Neural progenitor cell (in vitro differentiated cells): ENCODE results near the gene ALDOB. TPM values are rescaled to one million over a fixed set of nuclear protein-coding genes. Genes with fewer than 3 reads are reported as not detected.

ENCODE experiments used
- DNase-seq: peaks from one replicate; pipeline ENCODE4 v3.0.0-alpha.2; 2016; ENCODE audit warnings: low spot score
- H2AFZ ChIP-seq: fragments of 200-600 bp; sonication (generic); replicated peaks from 2 replicates; pipeline ENCODE4 v1.6.1; 2016; ENCODE audit warnings: antibody characterized with exemption
- H3F3A ChIP-seq: fragments of 200-600 bp; sonication (generic); 2 replicates; pipeline ENCODE4 v1.6.1; 2016; ENCODE audit warnings: antibody characterized with exemption, low read depth
- H3K27ac ChIP-seq: fragments of 200-600 bp; sonication (generic); 2 replicates; pipeline ENCODE4 v1.5.1; 2016; ENCODE audit warnings: mild to moderate bottlenecking
- H3K27me3 ChIP-seq: fragments of 200-600 bp; sonication (generic); 2 replicates; pipeline ENCODE4 v1.6.1; 2016; ENCODE audit warnings: mild to moderate bottlenecking, moderate library complexity
- H3K36me3 ChIP-seq: fragments of 200-600 bp; sonication (generic); 2 replicates; pipeline ENCODE4 v1.5.1; 2016
- H3K4me1 ChIP-seq: fragments of 200-600 bp; sonication (generic); 2 replicates; pipeline ENCODE4 v1.6.1; 2016; ENCODE audit warnings: mixed run types
- H3K4me2 ChIP-seq: fragments of 200-600 bp; sonication (generic); 2 replicates; pipeline ENCODE4 v1.6.1; 2016
- H3K4me3 ChIP-seq: fragments of 200-600 bp; sonication (generic); 2 replicates; pipeline ENCODE4 v1.5.1; 2016
- H3K79me2 ChIP-seq: fragments of 200-600 bp; sonication (generic); 2 replicates; pipeline ENCODE4 v1.6.1; 2016; ENCODE audit warnings: low read depth
- H3K9ac ChIP-seq: fragments of 200-600 bp; sonication (generic); 2 replicates; pipeline ENCODE4 v1.6.1; 2016
- H3K9me3 ChIP-seq: fragments of 200-600 bp; sonication (generic); 2 replicates; pipeline ENCODE4 v1.5.1; 2016; ENCODE audit warnings: low read depth
- H4K20me1 ChIP-seq: fragments of 200-600 bp; sonication (generic); 2 replicates; pipeline ENCODE4 v1.6.1; 2016; ENCODE audit warnings: low read depth
- H3K27ac Mint-ChIP-seq: 3 replicates; pipeline ENCODE4 v1.8.0; 2021; ENCODE audit warnings: mixed read lengths
- H3K27me3 Mint-ChIP-seq: 2 replicates; pipeline ENCODE4 v1.8.0; 2022; ENCODE audit warnings: low read depth, mild to moderate bottlenecking, inconsistent platforms, moderate library complexity, mixed read lengths; ENCODE audit not compliant: insufficient read depth
- H3K36me3 Mint-ChIP-seq: 3 replicates; pipeline ENCODE4 v1.8.0; 2021; ENCODE audit warnings: mixed read lengths
- H3K4me1 Mint-ChIP-seq: 3 replicates; pipeline ENCODE4 v1.8.0; 2021; ENCODE audit warnings: mixed read lengths
- H3K4me3 Mint-ChIP-seq: 3 replicates; pipeline ENCODE4 v1.8.0; 2021; ENCODE audit warnings: mild to moderate bottlenecking, moderate library complexity, mixed read lengths
- H3K9me3 Mint-ChIP-seq: 3 replicates; pipeline ENCODE4 v1.8.0; 2020; ENCODE audit warnings: mixed read lengths
- CTCF ChIP-seq: fragments of 200-600 bp; sonication (generic); IDR thresholded peaks from 2 replicates; pipeline ENCODE4 v1.5.1; 2017; ENCODE audit warnings: antibody characterized with exemption, mild to moderate bottlenecking
- EZH2 ChIP-seq: fragments of 200-600 bp; sonication (generic); IDR thresholded peaks from 2 replicates; pipeline ENCODE4 v1.6.1; 2017; ENCODE audit warnings: antibody characterized with exemption, mild to moderate bottlenecking, moderate library complexity
- EZH2phosphoT487 ChIP-seq: fragments of 200-600 bp; sonication (generic); IDR thresholded peaks from 2 replicates; pipeline ENCODE4 v1.6.1; 2017; ENCODE audit warnings: antibody characterized with exemption
- total RNA-seq: library from RNA; depleted of rRNA; stranded (reverse); fragments of >200 nt; gene quantifications from 2 replicates; pipeline ENCODE4 v1.2.3, GENCODE V29; 2015; ENCODE audit warnings: low replicate concordance

Gene ALDOB
- total RNA-seq, 1 donor from 2014 or later = not detected

GRCh38 chr9:101403516-101404285 lies 31.9 kb downstream of the ALDOB start:
- Histone ChIP-seq H3K79me2 (peaks cover 30% of the 10 kb centered on the region), H3K4me3 (no peak overlapping the region), H3K9ac (no peak overlapping the region), H3K9me3 (peaks cover 25% of the 10 kb centered on the region), H3F3A (peaks cover 7% of the 10 kb centered on the region), H2AFZ (no peak overlapping the region), H3K36me3 (peaks cover 70% of the 10 kb centered on the region), H3K27me3 (no peaks in the 10 kb centered on the region), H3K27ac (no peak overlapping the region), H4K20me1 (no peaks in the 10 kb centered on the region), H3K4me2 (no peak overlapping the region), H3K4me1 (peaks cover 9% of the 10 kb centered on the region)
- peaks cover 14% of the 10 kb centered on the region for H3K4me1 Mint-ChIP-seq
- peaks cover under 1% of the 10 kb centered on the region for H3K27me3 Mint-ChIP-seq
- no peak overlapping the region for H3K4me3 Mint-ChIP-seq
- H3K27ac Mint-ChIP-seq = no peak overlapping the region
- peaks cover 75% of the 10 kb centered on the region for H3K9me3 Mint-ChIP-seq
- no peak for TF ChIP-seq CTCF
- TF ChIP-seq EZH2 = no peak
- TF ChIP-seq EZH2phosphoT487 = no peak
- peaks cover 79% of the 10 kb centered on the region for H3K36me3 Mint-ChIP-seq
- no peak for DNase-seq

DNA sequence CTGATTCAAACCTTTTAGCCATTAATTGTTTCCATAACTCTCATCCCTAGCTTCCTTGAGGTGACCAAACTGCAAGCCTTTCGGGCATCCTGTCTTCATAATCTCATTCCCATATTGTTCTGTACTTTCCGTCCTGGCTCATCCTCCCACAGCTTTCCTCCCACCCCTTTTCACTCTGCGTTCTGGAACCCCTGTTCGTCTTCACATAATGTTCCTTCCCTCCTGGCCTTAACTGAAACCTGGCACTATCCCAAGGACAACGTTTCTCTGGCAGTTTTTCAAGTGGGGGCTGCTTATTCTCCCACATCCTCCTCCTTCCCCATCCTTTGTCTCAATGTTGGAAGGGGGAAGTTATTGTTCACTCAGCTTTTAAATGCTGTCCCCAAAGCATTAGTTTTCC lies 35.5 kb downstream of the ALDOB start:
- Histone ChIP-seq H3K4me3 (peak overlapping the region; percentile 69), H3K27me3 (no peaks in the 10 kb centered on the region), H3K27ac (no peak overlapping the region), H3K9ac (no peak overlapping the region), H3F3A (no peaks in the 10 kb centered on the region), H3K9me3 (peaks cover 13% of the 10 kb centered on the region), H3K4me2 (peak overlapping the region; percentile 91), H2AFZ (no peak overlapping the region), H3K79me2 (peaks cover 62% of the 10 kb centered on the region), H4K20me1 (no peaks in the 10 kb centered on the region), H3K36me3 (peaks cover 44% of the 10 kb centered on the region), H3K4me1 (peaks cover 13% of the 10 kb centered on the region)
- Mint-ChIP-seq H3K4me1 (peaks cover 23% of the 10 kb centered on the region), H3K27ac (no peak overlapping the region), H3K27me3 (peaks cover 5% of the 10 kb centered on the region), H3K9me3 (peaks cover 60% of the 10 kb centered on the region), H3K4me3 (peak overlapping the region; percentile 97), H3K36me3 (peaks cover 70% of the 10 kb centered on the region)
- no peak for DNase-seq
- TF ChIP-seq EZH2 = no peak
- no peak for TF ChIP-seq EZH2phosphoT487
- TF ChIP-seq CTCF = no peak

- Histone ChIP-seq H3K27me3 (no peaks in the 10 kb centered on the region), H3K9ac (peak overlapping the region; percentile 86), H2AFZ (no peak overlapping the region), H3F3A (no peaks in the 10 kb centered on the region), H3K79me2 (peaks cover 67% of the 10 kb centered on the region), H3K4me2 (peak overlapping the region; percentile 91), H3K9me3 (peaks cover 14% of the 10 kb centered on the region), H4K20me1 (no peaks in the 10 kb centered on the region), H3K36me3 (peaks cover 44% of the 10 kb centered on the region), H3K4me3 (peak overlapping the region; percentile 69), H3K4me1 (peaks cover 13% of the 10 kb centered on the region), H3K27ac (no peak overlapping the region)
- Mint-ChIP-seq H3K36me3 (peaks cover 70% of the 10 kb centered on the region), H3K4me1 (peaks cover 23% of the 10 kb centered on the region), H3K27ac (no peak overlapping the region), H3K27me3 (peaks cover 5% of the 10 kb centered on the region), H3K4me3 (peak overlapping the region; percentile 97), H3K9me3 (peaks cover 59% of the 10 kb centered on the region)
- no peak for TF ChIP-seq EZH2
- no peak for DNase-seq
These were observed 36.0 kb downstream of the ALDOB start for GRCh38 chr9:101399643-101399970.
